PFSK-1 (cell line): Measurements from ENCODE around the gene SLC35E3.

Experiments
- POLR2AphosphoS5 ChIP-seq: IDR thresholded peaks from 2 replicates; pipeline ENCODE4 v1.6.1; 2012; ENCODE audit warnings: low read depth, mild to moderate bottlenecking, control low read depth, low read length, moderate library complexity
- SIN3A ChIP-seq: IDR thresholded peaks from 2 replicates; pipeline ENCODE4 v1.6.1; 2012; ENCODE audit warnings: mild to moderate bottlenecking, low read length, moderate library complexity, borderline replicate concordance; ENCODE audit not compliant: insufficient read depth
- TAF1 ChIP-seq: IDR thresholded peaks from 2 replicates; pipeline ENCODE4 v1.6.1; 2012; ENCODE audit warnings: low read length, control low read depth, borderline replicate concordance; ENCODE audit not compliant: insufficient read depth

DNA sequence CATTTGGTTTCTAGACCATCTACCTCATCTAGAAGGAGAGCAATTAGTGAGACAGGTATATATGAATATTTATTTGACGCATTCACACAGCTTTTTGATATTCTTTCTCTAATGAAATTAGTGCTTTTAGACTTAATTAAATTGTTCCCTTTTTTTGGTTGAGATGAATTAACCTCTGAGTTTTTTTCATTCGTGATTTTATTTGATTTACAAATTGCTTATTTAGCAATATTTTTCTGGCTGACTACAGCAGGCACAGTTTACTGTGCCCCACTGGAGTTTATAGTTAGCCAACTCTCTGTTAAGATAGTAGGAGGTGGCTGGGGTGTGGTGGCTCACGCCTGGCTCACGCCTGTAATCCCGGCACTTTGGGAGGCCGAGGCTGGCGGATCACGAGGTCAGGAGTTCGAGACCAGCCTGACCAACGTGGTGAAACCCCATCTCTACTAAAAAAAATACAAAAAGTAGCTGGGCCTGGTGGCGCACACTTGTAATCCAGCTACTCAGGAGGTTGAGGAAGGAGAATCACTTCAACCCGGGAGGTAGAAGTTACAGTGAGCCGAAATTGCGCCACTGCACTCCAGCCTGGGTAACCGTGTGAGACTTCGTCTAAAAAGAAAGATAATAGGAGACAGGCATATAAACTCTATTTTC, 78.7 kb downstream of the SLC35E3 start:
- TF ChIP-seq TAF1 (no peak), POLR2AphosphoS5 (no peak), SIN3A (no peak)
